Measurements from ENCODE around the gene PLPPR2.

PLPPR2 gene

DNA sequence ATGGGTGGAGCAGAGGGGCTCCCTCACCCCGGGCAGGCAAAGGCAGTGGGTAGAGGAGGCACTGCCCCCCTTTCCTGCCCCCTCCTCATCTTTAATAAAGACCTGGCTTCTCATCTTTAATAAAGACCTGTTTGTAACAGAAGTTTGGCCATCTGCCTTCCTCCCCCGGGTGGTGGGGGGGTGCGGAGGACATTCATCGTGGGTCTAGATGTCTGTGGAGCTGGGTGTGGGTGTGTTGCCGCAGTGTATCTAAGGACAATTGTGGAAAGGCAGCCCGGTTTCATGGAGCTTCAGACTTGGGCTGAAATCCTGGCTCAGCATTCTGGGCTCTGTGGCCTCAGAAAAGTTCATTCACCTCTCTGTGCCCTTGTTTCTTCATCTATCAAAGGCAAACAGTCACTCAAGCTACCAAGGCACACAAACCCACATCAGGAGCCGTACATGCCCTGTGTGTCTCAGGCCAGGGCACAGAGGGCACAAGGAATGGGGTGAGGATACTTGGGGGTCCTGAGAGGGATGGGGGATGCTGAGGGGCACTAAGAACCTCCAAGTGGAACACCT, 10.4 kb downstream of the PLPPR2 start:
- DNase-seq (ENCODE audit: low spot score): peak; percentile 6
- TF ChIP-seq, protein P1, sequence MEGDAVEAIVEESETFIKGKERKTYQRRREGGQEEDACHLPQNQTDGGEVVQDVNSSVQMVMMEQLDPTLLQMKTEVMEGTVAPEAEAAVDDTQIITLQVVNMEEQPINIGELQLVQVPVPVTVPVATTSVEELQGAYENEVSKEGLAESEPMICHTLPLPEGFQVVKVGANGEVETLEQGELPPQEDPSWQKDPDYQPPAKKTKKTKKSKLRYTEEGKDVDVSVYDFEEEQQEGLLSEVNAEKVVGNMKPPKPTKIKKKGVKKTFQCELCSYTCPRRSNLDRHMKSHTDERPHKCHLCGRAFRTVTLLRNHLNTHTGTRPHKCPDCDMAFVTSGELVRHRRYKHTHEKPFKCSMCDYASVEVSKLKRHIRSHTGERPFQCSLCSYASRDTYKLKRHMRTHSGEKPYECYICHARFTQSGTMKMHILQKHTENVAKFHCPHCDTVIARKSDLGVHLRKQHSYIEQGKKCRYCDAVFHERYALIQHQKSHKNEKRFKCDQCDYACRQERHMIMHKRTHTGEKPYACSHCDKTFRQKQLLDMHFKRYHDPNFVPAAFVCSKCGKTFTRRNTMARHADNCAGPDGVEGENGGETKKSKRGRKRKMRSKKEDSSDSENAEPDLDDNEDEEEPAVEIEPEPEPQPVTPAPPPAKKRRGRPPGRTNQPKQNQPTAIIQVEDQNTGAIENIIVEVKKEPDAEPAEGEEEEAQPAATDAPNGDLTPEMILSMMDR (IDR thresholded peaks at IDR 0.05; ENCODE audit: extremely low read depth, missing control alignments): no peak

DNA sequence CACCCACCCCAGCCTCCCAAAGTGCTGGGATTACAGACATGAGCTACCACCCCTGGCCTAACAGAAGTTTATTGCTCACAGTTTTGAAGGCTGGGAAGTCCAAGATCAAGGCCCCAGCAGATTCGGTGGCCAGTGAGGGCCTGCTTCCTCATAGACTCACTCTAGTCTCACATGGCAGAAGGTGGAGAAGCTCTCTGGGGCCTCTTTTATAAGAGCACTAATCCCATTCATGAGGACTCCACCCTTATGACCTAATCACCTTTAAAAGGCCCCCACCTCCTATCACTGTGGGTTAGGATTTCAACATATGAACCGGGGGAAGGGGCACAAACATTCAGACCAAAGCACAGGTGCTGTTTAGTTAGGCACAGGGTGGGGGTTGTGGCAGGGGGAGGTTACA, 12.3 kb downstream of the PLPPR2 start:
- DNase-seq (ENCODE audit: low spot score): no peak
- TF ChIP-seq, protein P1 (IDR thresholded peaks at IDR 0.05; ENCODE audit: extremely low read depth, missing control alignments): no peak

DNA sequence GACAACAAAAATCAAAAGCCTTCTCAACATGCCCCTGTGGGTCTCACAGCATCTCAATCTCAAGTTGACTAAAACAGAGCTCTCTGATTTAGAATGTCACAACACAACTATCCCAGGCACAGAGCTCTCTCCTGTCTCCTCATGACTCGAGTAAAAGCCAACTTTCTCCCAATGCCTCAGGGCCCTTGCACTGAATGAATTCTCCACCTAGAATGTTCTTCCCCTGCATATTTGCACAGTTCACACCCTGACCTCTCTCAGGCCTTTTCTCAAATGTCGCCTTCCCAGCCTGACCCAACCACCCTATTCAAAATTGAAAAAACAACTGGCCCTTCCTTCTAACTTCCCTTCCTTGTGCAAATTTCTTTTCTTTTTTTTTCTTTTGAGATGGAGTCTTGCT, 15.5 kb downstream of the PLPPR2 start:
- TF ChIP-seq, protein P1 (IDR thresholded peaks at IDR 0.05; ENCODE audit: extremely low read depth, missing control alignments): no peak

DNA sequence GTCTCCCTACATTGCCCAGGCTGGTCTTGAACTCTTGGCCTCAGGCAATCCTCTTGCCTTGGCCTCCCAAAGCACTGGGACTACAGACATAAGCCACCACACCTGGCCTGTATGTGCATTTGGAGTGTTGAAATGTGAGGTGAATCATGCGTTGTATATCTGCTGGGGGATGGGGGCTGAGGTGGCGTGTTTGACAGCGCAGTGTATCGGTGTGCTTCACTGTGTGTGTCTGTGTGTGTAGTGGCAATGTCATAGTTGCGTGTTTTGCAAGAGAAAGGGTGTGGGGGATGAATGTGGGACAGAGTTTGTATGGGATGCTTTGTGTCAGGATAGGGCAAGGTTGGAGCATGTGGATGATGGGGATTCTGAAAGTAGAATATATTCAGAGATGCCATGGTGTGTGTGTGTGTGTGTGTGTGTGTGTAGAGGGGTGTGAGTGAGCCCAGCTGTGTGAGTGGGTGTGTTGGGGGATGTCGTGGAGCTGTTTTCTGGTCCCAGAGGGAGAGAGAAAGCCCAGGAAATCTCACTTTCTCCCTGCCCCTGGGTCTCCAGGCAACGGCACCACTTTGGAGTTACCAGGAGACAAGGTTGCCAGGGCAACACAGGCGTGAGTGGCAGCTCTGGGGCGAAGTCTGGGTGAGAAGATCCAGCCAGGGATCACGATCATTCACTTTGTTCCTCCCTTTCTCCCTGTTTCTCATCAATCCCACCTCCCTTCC, 18.1 kb downstream of the PLPPR2 start:
- no peak for DNase-seq (ENCODE audit: low spot score)

More for the DNA sequence above, 15.5 kb downstream of the PLPPR2 start:
- no peak for DNase-seq (ENCODE audit: low spot score)

DNA sequence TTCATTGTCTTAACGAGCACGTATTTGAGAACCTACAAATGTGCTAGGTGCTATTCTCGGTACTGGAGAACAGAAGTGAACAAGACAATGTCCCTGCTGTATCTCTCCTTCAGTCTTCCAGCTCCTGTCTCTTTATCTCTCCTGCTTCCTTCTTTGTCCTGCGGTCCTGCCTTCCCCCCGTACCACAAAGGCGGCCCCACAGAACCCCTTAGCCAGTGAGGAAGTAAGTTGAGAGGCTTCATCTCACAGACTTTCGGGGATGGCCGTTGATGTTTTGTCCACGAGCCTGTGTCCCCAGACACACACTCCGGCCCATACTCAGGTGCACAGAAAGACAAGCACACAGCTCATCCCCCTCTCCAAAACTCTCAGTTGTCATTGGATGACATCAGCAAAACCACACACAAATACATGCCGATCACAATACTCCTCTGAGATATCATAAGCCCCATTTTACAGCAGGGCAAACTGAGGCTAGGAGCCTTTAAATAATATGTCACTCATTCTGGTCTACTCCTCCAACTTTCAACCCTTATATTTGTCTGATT, 18.7 kb downstream of the PLPPR2 start:
- no peak for DNase-seq (ENCODE audit: low spot score)
- TF ChIP-seq, protein P1 (IDR thresholded peaks at IDR 0.05; ENCODE audit: extremely low read depth, missing control alignments): no peak

More for the DNA sequence above, 18.1 kb downstream of the PLPPR2 start:
- TF ChIP-seq, protein P1 (IDR thresholded peaks at IDR 0.05; ENCODE audit: extremely low read depth, missing control alignments): no peak

DNA sequence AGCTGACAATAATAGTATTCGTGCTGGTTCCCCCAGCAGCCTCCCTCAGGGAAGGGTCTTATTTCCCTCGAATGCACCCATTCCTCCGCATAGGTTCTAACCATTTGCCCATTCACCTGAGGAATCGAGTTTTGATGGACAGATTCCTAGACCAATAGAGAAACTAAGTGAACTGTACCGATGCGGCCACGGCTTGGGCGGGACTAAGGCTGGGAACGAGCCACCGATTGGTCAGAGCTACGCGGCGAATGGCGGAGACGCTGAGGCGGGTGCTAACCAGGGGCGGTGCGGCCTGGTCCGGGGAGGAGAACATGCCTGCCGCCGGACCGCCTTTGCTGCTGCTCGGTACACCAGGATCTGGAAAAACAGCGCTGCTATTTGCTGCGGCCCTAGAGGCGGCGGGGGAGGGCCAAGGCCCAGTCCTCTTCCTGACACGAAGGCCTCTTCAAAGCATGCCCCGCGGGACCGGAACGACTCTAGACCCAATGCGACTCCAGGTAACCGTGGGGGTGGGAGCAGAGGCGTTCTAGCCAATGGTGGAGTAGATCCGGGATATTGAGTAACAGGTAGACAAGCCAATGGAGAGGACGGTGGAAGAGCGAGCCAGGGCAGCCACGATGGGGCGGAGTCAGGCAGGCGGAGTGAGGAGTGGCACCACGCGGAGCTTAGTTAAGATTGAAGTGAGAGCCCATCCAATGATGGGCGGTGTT, 19.4 kb downstream of the PLPPR2 start, which contains the start of gene SWSAP1:
TSS of gene SWSAP1 (plus strand) at position 234 of the 710 bp plus-strand sequence. CDS start at position 249, 15 bp downstream.
- TF ChIP-seq, protein P1 (IDR thresholded peaks at IDR 0.05; ENCODE audit: extremely low read depth, missing control alignments): no peak
- peak; percentile 97 for DNase-seq (ENCODE audit: low spot score)

Data from GM20000 (cell line).